Heart left ventricle (tissue), 16 donors: ENCODE measurements around the gene ECT2. TPM values are rescaled to one million over a fixed set of nuclear protein-coding genes. Genes with fewer than 3 reads are reported as not detected.

ENCODE experiments used
- ATAC-seq, 4 donors: fragments of 200-7000 bp; cut with Tn5 transposase; one replicate each; pipeline ENCODE4 v1.9.1; 2020 to 2022; ENCODE audit warnings: moderate library complexity in 4 of 4, mild to moderate bottlenecking in 3 of 4, moderate number of reproducible peaks in 1 of 4
- DNase-seq, 5 donors: peaks; one replicate each; pipeline ENCODE4 v3.0.0-alpha.2; 2020
- H3K27ac ChIP-seq, 12 donors: fragments of 200-600 bp; sonication (generic) in 4 of 12; one replicate each; pipeline versions ENCODE4 v1.5.0 to v1.8.0; 2016 to 2022; ENCODE audit warnings: mild to moderate bottlenecking in 2 of 12
- H3K27me3 ChIP-seq, 9 donors: fragments of 200-600 bp; sonication (generic) in 2 of 9; one replicate each; pipeline versions ENCODE4 v1.5.1 to v1.8.0; 2016 to 2022; ENCODE audit warnings: mild to moderate bottlenecking in 3 of 9
- H3K36me3 ChIP-seq, 9 donors: fragments of 200-600 bp; sonication (generic) in 2 of 9; one replicate each; pipeline versions ENCODE4 v1.5.0 to v1.8.0; 2018 to 2022; ENCODE audit warnings: mild to moderate bottlenecking in 2 of 9
- H3K4me1 ChIP-seq, 12 donors: fragments of 200-600 bp; sonication (generic) in 4 of 12; one replicate each; pipeline versions ENCODE4 v1.5.0 to v1.8.0; 2016 to 2022; ENCODE audit warnings: mild to moderate bottlenecking in 3 of 12
- H3K4me3 ChIP-seq, 12 donors: fragments of 200-600 bp; sonication (generic) in 4 of 12; one replicate each; pipeline versions ENCODE4 v1.5.0 to v1.8.0; 2017 to 2022; ENCODE audit warnings: mild to moderate bottlenecking in 9 of 12, moderate library complexity in 4 of 12
- H3K9me3 ChIP-seq, 12 donors: fragments of 200-600 bp; sonication (generic) in 4 of 12; one replicate each; pipeline versions ENCODE4 v1.5.0 to v1.8.0; 2016 to 2022; ENCODE audit warnings: mild to moderate bottlenecking in 1 of 12
- POLR2A ChIP-seq, 2 donors: fragments of 450-650 bp; IDR thresholded peaks; one replicate each; pipeline ENCODE4 v1.6.1; 2017; ENCODE audit warnings: antibody characterized with exemption in 2 of 2, mild to moderate bottlenecking in 2 of 2, moderate library complexity in 2 of 2
- WGBS, 4 donors: extraction: QIAGEN DNeasy Blood & Tissue Kit in 2 of 4; methylation state at CpG; one replicate each; pipeline versions ENCODE4 v1.1.5 to v1.1.7; 2013 to 2018; 5-methylcytosine and 5-hydroxymethylcytosine counted together
- intact Hi-C, 10 donors: fragments of 100-400 bp; cut with DNase I; formaldehyde crosslinking; loops; one replicate each; pipeline versions ENCODE4 v1.11.1 to v1.14.2; 2022
- polyA plus RNA-seq, 2 donors: library from polyadenylated mRNA; stranded (reverse); fragments of 200-250 nt; gene quantifications; one replicate each; pipeline ENCODE4 v1.2.3, GENCODE V29; 2013
- total RNA-seq, 9 donors: library from RNA; depleted of rRNA in 2 of 9; stranded (reverse); fragments of >200 nt in 2 of 9; fragmentation: NEBNext Ultra II Directional in 3 of 9; extraction: Animal tissue kit (Norgen Biotek cat#: 25700) in 3 of 9; gene quantifications; one replicate each; pipeline versions ENCODE4 v1.1.0 to v1.2.4, GENCODE V29; 2016 to 2023
- TF ChIP-seq, protein P1 (sequence below), 12 donors: fragments of 200-600 bp; sonication (generic) in 4 of 12; IDR thresholded peaks; one replicate each; pipeline versions ENCODE4 v1.5.0 to v1.8.0; 2018 to 2022; ENCODE audit warnings: antibody characterized with exemption in 12 of 12, mild to moderate bottlenecking in 5 of 12
- donor health status: ischemic (EF 13 %, LVEDD 7.1; RV severe dilation, severe dysfunction).
- donor health status: healthy with polysubstance abuse.
- donor health status: DM: no; HTN: yes; CAD: no.
- donor health status: DM: no; HTN: no; CAD: no.
- donor health status: ischemic (EF 25% LVEDD 6.9; RV normal size, moderate dysfunction).
- donor health status: ischemic (EF 25% LVEDD 5.7; RV mildly dilated, moderate dysfunction).
- donor health status: healthy.
- donor health status: DM: yes; HTN: yes; CAD: no.
- donor health status: ischemic (EF 35%, LVEDD 5.7; RV mildly dilated, moderate dysfunction).
- donor health status: nonischemic (EF 11% LVEDD 7.7; RV severe dilation, severe dysfunction).
- donor health status: DM: yes; HTN: yes; CAD: no.
- donor health status: PGD.
- donor health status: ischemic (EF 29% LVEDD 5.4; RV normal size, mild dysfunction).
- donor health status: nonischemic (EF 23%, LVEDD 6.1; RV moderate dilation, normal function).

Gene ECT2
- total and polyA plus RNA-seq, 11 donors, result 1.6 to 9.1 (median 4.4) TPM

DNA sequence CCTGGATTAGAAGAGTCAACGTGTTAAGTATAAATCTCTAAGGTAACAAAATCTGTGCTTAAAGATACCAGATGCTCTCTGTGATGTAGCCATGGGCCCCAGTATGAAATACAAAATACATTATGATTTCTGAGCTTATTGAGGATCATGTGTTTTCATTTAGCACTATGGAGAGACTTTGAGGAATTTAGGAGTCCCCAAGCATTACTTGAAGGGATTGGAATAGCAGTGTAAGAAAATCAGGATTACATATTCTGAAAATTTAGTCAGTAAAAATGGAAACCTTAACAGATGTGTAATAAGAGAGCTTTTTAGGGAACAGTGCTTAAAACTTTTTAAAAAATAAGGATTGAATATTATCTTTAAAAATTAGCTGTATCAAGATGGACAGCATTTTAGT is 35.5 kb downstream of the ECT2 start:
- no peak for ATAC-seq
- H3K27ac ChIP-seq, result no peak overlapping the region
- WGBS, 4 donors, result 94 to 98% (median 97%) methylated on average over 1 of the region's 1 CpG
- H3K9me3 ChIP-seq, result no peaks in the 10 kb centered on the region
- H3K4me1 ChIP-seq, result no peaks in the 10 kb centered on the region
- no peak for DNase-seq
- intact Hi-C loops, result no loop called here
- H3K36me3 ChIP-seq, result peaks cover 0 to 72% (median 5%) of the 10 kb centered on the region in 9 donors
- no peak for TF ChIP-seq POLR2A (IDR thresholded peaks at IDR 0.05)
- TF ChIP-seq, protein P1, sequence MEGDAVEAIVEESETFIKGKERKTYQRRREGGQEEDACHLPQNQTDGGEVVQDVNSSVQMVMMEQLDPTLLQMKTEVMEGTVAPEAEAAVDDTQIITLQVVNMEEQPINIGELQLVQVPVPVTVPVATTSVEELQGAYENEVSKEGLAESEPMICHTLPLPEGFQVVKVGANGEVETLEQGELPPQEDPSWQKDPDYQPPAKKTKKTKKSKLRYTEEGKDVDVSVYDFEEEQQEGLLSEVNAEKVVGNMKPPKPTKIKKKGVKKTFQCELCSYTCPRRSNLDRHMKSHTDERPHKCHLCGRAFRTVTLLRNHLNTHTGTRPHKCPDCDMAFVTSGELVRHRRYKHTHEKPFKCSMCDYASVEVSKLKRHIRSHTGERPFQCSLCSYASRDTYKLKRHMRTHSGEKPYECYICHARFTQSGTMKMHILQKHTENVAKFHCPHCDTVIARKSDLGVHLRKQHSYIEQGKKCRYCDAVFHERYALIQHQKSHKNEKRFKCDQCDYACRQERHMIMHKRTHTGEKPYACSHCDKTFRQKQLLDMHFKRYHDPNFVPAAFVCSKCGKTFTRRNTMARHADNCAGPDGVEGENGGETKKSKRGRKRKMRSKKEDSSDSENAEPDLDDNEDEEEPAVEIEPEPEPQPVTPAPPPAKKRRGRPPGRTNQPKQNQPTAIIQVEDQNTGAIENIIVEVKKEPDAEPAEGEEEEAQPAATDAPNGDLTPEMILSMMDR (IDR thresholded peaks at IDR 0.05), result no peak
- H3K4me3 ChIP-seq, result no peak overlapping the region
- no peaks in the 10 kb centered on the region for H3K27me3 ChIP-seq

DNA sequence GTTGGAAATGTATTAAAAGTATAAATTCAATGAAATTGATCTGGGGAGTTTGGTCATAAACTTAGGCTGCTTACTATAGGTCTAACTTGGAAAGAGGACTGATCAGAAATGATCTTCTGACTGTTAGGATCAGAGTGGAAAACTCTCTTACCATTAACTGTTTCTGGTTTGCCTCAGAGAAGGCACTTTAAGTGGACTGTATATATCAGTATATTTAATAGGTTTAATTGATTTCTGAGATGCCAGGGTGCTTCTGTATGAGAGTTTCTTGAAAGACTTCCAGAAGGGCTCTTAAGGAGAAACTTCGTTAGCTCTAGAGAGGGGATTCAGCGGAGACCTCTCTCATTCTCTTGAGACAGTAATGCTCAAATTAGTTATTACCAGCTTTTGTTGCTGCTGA is 36.5 kb downstream of the ECT2 start:
- H3K27me3 ChIP-seq, result no peaks in the 10 kb centered on the region
- intact Hi-C loops, result no loop called here
- no peaks in the 10 kb centered on the region for H3K4me1 ChIP-seq
- ATAC-seq, result no peak
- no peak overlapping the region for H3K4me3 ChIP-seq
- TF ChIP-seq POLR2A (IDR thresholded peaks at IDR 0.05), result no peak
- TF ChIP-seq, protein P1 (IDR thresholded peaks at IDR 0.05), result no peak
- H3K36me3 ChIP-seq, result peaks cover 0 to 71% (median 5%) of the 10 kb centered on the region in 9 donors
- H3K27ac ChIP-seq, result no peak overlapping the region
- WGBS, 4 donors, result 93 to 97% (median 95%) methylated on average over 2 of the region's 2 CpGs
- no peaks in the 10 kb centered on the region for H3K9me3 ChIP-seq
- DNase-seq, result no peak

DNA sequence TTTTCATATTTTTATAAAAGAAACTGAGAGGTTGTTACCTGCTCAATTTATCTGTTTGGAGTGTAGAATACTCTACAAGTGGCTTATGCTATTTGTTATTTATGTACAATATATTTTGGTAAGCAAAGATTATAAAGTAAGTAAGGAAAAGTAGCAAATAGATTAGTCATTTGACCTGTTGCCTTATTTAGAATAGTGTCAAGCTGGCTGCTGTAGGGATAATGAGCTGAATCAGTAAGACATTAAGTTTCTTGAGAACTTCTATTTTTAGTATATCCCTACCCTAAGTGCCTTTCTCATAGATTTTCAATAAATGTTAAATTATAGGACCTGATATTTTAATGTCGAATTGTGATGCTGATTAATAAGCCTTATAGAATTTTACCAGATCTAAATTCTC is 37.2 kb downstream of the ECT2 start:
- WGBS, 4 donors, result 94 to 100% (median 96%) methylated on average over 1 of the region's 1 CpG
- no peak for ATAC-seq

DNA sequence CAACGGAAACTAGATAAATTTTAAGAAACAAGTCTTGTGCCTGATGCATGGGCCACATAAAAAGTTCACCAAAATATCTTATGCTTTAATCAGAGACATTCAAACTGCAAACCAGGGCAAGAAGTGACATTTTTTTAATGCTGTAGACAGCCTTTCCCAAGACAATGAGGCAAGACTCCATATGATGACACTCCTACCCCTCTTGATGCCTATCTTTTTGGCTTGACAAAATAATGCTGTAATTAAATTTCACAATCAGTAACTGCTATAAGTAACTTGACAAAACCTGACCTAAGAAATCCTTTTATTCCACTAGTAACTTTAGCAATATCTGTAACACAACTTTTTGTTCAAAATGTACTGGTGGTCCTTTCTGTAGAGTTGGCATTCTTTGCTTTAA is 48.7 kb downstream of the ECT2 start:
- 87 to 97% (median 94%) methylated on average over 1 of the region's 1 CpG for WGBS, 4 donors
- Histone ChIP-seq H3K4me3 (no peak overlapping the region), H3K9me3 (no peaks in the 10 kb centered on the region), H3K27ac (no peak overlapping the region), H3K36me3 (peaks cover 0 to 18% (median 0%) of the 10 kb centered on the region in 9 donors), H3K27me3 (no peaks in the 10 kb centered on the region), H3K4me1 (no peaks in the 10 kb centered on the region)
- ATAC-seq (no peak), DNase-seq (no peak)
- TF ChIP-seq, protein P1 (IDR thresholded peaks at IDR 0.05), result no peak
- TF ChIP-seq POLR2A (IDR thresholded peaks at IDR 0.05), result no peak
- intact Hi-C loops, result no loop called here

More for the DNA sequence above, 37.2 kb downstream of the ECT2 start:
- H3K27ac ChIP-seq, result no peak overlapping the region
- no peaks in the 10 kb centered on the region for H3K9me3 ChIP-seq
- no peaks in the 10 kb centered on the region for H3K4me1 ChIP-seq
- no peaks in the 10 kb centered on the region for H3K27me3 ChIP-seq
- intact Hi-C loops, result no loop called here
- no peak for TF ChIP-seq POLR2A (IDR thresholded peaks at IDR 0.05)
- TF ChIP-seq, protein P1 (IDR thresholded peaks at IDR 0.05), result no peak
- H3K36me3 ChIP-seq, result peaks cover 0 to 64% (median 5%) of the 10 kb centered on the region in 9 donors
- DNase-seq, result no peak
- H3K4me3 ChIP-seq, result no peak overlapping the region
